ENCODE data around the gene SLC26A1.

Gene SLC26A1

GRCh38 chr4:958314-958665 is 34.9 kb downstream of the SLC26A1 start:
- no peak for TF ChIP-seq SIN3A (IDR thresholded peaks at IDR 0.05; ENCODE audit: borderline replicate concordance, insufficient read depth, low read length)
- TF ChIP-seq FOXP2 (optimal IDR thresholded peaks at IDR 0.05; ENCODE audit: borderline replicate concordance, extremely low read depth, extremely low read length, insufficient read depth): no peak
- TF ChIP-seq TAF1 (IDR thresholded peaks at IDR 0.05; ENCODE audit: borderline replicate concordance, insufficient read depth, low read length): no peak
- TF ChIP-seq POLR2AphosphoS5 (IDR thresholded peaks at IDR 0.05; ENCODE audit: low read depth, low read length): no peak
- TF ChIP-seq REST (IDR thresholded peaks at IDR 0.05; ENCODE audit: insufficient read depth in 1 of 2, low read depth in 2 of 2, low read length in 2 of 2): no peak

GRCh38 chr4:957581-958313 is 35.5 kb downstream of the SLC26A1 start:
- no peak for TF ChIP-seq TAF1 (IDR thresholded peaks at IDR 0.05; ENCODE audit: borderline replicate concordance, insufficient read depth, low read length)
- no peak for TF ChIP-seq POLR2AphosphoS5 (IDR thresholded peaks at IDR 0.05; ENCODE audit: low read depth, low read length)
- TF ChIP-seq REST (IDR thresholded peaks at IDR 0.05; ENCODE audit: insufficient read depth in 1 of 2, low read depth in 2 of 2, low read length in 2 of 2): no peak
- TF ChIP-seq SIN3A (IDR thresholded peaks at IDR 0.05; ENCODE audit: borderline replicate concordance, insufficient read depth, low read length): no peak
- no peak for TF ChIP-seq FOXP2 (optimal IDR thresholded peaks at IDR 0.05; ENCODE audit: borderline replicate concordance, extremely low read depth, extremely low read length, insufficient read depth)

GRCh38 chr4:957231-957580 is 36.0 kb downstream of the SLC26A1 start:
- no peak for TF ChIP-seq POLR2AphosphoS5 (IDR thresholded peaks at IDR 0.05; ENCODE audit: low read depth, low read length)
- TF ChIP-seq SIN3A (IDR thresholded peaks at IDR 0.05; ENCODE audit: borderline replicate concordance, insufficient read depth, low read length): no peak
- TF ChIP-seq FOXP2 (optimal IDR thresholded peaks at IDR 0.05; ENCODE audit: borderline replicate concordance, extremely low read depth, extremely low read length, insufficient read depth): no peak
- no peak for TF ChIP-seq TAF1 (IDR thresholded peaks at IDR 0.05; ENCODE audit: borderline replicate concordance, insufficient read depth, low read length)
- no peak for TF ChIP-seq REST (IDR thresholded peaks at IDR 0.05; ENCODE audit: insufficient read depth in 1 of 2, low read depth in 2 of 2, low read length in 2 of 2)

- TF ChIP-seq SIN3A (IDR thresholded peaks at IDR 0.05; ENCODE audit: borderline replicate concordance, insufficient read depth, low read length) (no peak), POLR2AphosphoS5 (IDR thresholded peaks at IDR 0.05; ENCODE audit: low read depth, low read length) (no peak), FOXP2 (optimal IDR thresholded peaks at IDR 0.05; ENCODE audit: borderline replicate concordance, extremely low read depth, extremely low read length, insufficient read depth) (no peak), REST (IDR thresholded peaks at IDR 0.05; ENCODE audit: insufficient read depth in 1 of 2, low read depth in 2 of 2, low read length in 2 of 2) (no peak), TAF1 (IDR thresholded peaks at IDR 0.05; ENCODE audit: borderline replicate concordance, insufficient read depth, low read length) (no peak)
Observed at GRCh38 chr4:956531-957230, 36.5 kb downstream of the SLC26A1 start.

Data from PFSK-1 (cell line).